Left renal pelvis (tissue), 4 donors: ENCODE data around the gene TCHP. TPM values are rescaled to one million over a fixed set of nuclear protein-coding genes. Genes with fewer than 3 reads are reported as not detected.

ENCODE experiments used
- DNase-seq, 4 donors: peaks; one replicate each; pipeline ENCODE4 v3.0.0-alpha.2; 2013; ENCODE audit warnings: low read depth in 4 of 4, low spot score in 3 of 4
- polyA plus RNA-seq, 4 donors: library from polyadenylated mRNA; unstranded; fragments of 120-200 nt; gene quantifications; one replicate each; pipeline ENCODE4 v1.2.1, GENCODE V29; 2013; ENCODE audit not compliant: insufficient read length in 4 of 4

Gene TCHP
- polyA plus RNA-seq, 4 donors: 20.8 to 30.0 (median 22.1) TPM

GRCh38 chr12:109958374-109958773, 58.3 kb downstream of the TCHP start:
- no peak for DNase-seq

- no peak for DNase-seq
Observed at GRCh38 chr12:109959411-109960093, 59.5 kb downstream of the TCHP start.

GRCh38 chr12:109961201-109961600, 61.1 kb downstream of the TCHP start:
- no peak for DNase-seq

- no peak for DNase-seq
Observed at GRCh38 chr12:109961612-109962011, 61.5 kb downstream of the TCHP start.

GRCh38 chr12:109962398-109962797, 62.3 kb downstream of the TCHP start:
- DNase-seq: no peak

- no peak for DNase-seq
Observed at GRCh38 chr12:109963330-109963729, 63.3 kb downstream of the TCHP start.

- no peak for DNase-seq
Observed at GRCh38 chr12:109963743-109964429, 63.8 kb downstream of the TCHP start.

GRCh38 chr12:109966546-109966945, 66.5 kb downstream of the TCHP start:
- DNase-seq: no peak

GRCh38 chr12:109967383-109968031, 67.4 kb downstream of the TCHP start:
- no peak for DNase-seq

Other genes with a start within 250 kb of the TCHP start
- gene FAM222A, start 186.4 kb upstream of the TCHP start, polyA plus RNA-seq: 10 to 100 TPM in 1 of 4 donors, 1 to 10 TPM in 3; 2.1 to 10.1 (median 6.5) TPM
- gene TRPV4, start 66.9 kb upstream of the TCHP start, polyA plus RNA-seq: 10 to 100 TPM in 2 of 4 donors, 1 to 10 TPM in 2; 1.5 to 19.7 (median 10.0) TPM
- gene GLTP, start 19.7 kb upstream of the TCHP start, polyA plus RNA-seq: 10 to 100 TPM; 23.9 to 43.6 (median 35.6) TPM
- gene GIT2, start 96.1 kb downstream of the TCHP start, polyA plus RNA-seq: 10 to 100 TPM; 35.2 to 48.1 (median 40.1) TPM
- gene ANKRD13A, start 99.2 kb downstream of the TCHP start, polyA plus RNA-seq: 10 to 100 TPM; 34.2 to 45.9 (median 43.6) TPM
- 10 to 100 TPM; 23.7 to 39.9 (median 31.3) TPM for gene C12orf76, start 148.2 kb downstream of the TCHP start, polyA plus RNA-seq
- gene IFT81, start 224.1 kb downstream of the TCHP start, polyA plus RNA-seq: 10 to 100 TPM; 26.6 to 60.4 (median 49.5) TPM